HCT116 (cell line): ENCODE measurements around the gene PRKCZ. TPM values are rescaled to one million over a fixed set of nuclear protein-coding genes. Genes with fewer than 3 reads are reported as not detected.

Source experiments
- ATAC-seq: fragments of 200-7000 bp; cut with Tn5 transposase; 2 replicates; pipeline ENCODE4 v1.9.1; 2020; ENCODE audit warnings: mild to moderate bottlenecking, moderate library complexity
- Bru-seq: library from RNA; stranded (reverse); fragments of 400-500 nt; gene quantifications from one replicate; lab custom pipeline; 2021; lab: Mats Ljungman, UMichigan
- BruChase-seq, 2 experiments: library from RNA; stranded (reverse); fragments of 400-500 nt; gene quantifications; one replicate each; lab custom pipeline; 2021; lab: Mats Ljungman, UMichigan
- BruUV-seq: library from RNA; stranded (reverse); fragments of 400-500 nt; replicated peaks from 2 replicates; lab custom pipeline; 2021; lab: Mats Ljungman, UMichigan
- CTCF ChIA-PET: fragments of 300-600 bp; sonication (Branson Sonifier 250); formaldehyde crosslinking; loops from one replicate; lab custom pipeline; 2021; ENCODE audit warnings: antibody characterized with exemption; lab: Charles Lee
- POLR2A ChIA-PET: fragments of 300-600, 350-600 bp; sonication (Branson Sonifier 250); formaldehyde crosslinking; loops from one replicate; lab custom pipeline; 2021; ENCODE audit warnings: antibody characterized with exemption; lab: Charles Lee
- RAD21 ChIA-PET, 2 experiments: fragments of 300-600 bp; sonication (Branson Sonifier 250); formaldehyde crosslinking; loops; one replicate each; lab custom pipeline; 2023; ENCODE audit warnings: low total read pairs in 2 of 2; ENCODE audit not compliant: uncharacterized antibody in 2 of 2, unreplicated experiment in 2 of 2, low non-redundant PET in 1 of 2; lab: Charles Lee
- DNase-seq: peaks from one replicate; pipeline ENCODE4 v3.0.0-alpha.2; 2010; ENCODE audit warnings: low read depth, low spot score
- H2AFZ ChIP-seq: fragments of 200-600 bp; shearing (Covaris generic), sonication (generic); 2 replicates; pipeline ENCODE4 v1.6.1; 2017; ENCODE audit warnings: low read depth, mixed run types, mixed read lengths, antibody characterized with exemption, low read length; ENCODE audit not compliant: poor library complexity, severe bottlenecking
- H3K27ac ChIP-seq: 2 replicates; pipeline ENCODE4 v1.5.1; 2012; ENCODE audit warnings: low read depth, low read length
- H3K27me3 ChIP-seq: fragments of 200-600 bp; sonication (generic); 2 replicates; pipeline ENCODE4 v1.6.1; 2016; ENCODE audit warnings: mixed run types, low read length, mixed read lengths; ENCODE audit not compliant: insufficient read depth
- H3K36me3 ChIP-seq, 2 experiments: fragments of 200-500 bp in 1 of 2; fragments of 200-600 bp in 1 of 2; sonication (Bioruptor generic) in 1 of 2; sonication (generic) in 1 of 2; 2 replicates each; pipeline versions ENCODE4 v1.5.1 to v1.6.1; 2014 to 2016; ENCODE audit warnings: low read length in 2 of 2, inconsistent platforms in 1 of 2, mixed read lengths in 1 of 2, mixed run types in 1 of 2; ENCODE audit not compliant: insufficient read depth in 2 of 2, control insufficient read depth in 1 of 2
- H3K4me1 ChIP-seq, 2 experiments: fragments of 200-600 bp in 1 of 2; sonication (generic) in 1 of 2; 2 replicates each; pipeline versions ENCODE4 v1.5.1 to v1.6.1; 2012 to 2017; ENCODE audit warnings: low read length in 2 of 2, inconsistent platforms in 1 of 2, mild to moderate bottlenecking in 1 of 2, mixed read lengths in 1 of 2, mixed run types in 1 of 2, moderate library complexity in 1 of 2; ENCODE audit not compliant: insufficient read depth in 2 of 2, control insufficient read depth in 1 of 2
- H3K4me2 ChIP-seq: fragments of 200-600 bp; sonication (generic); 2 replicates; pipeline ENCODE4 v1.6.1; 2017; ENCODE audit warnings: mixed run types, low read length, mixed read lengths
- H3K4me3 ChIP-seq, 2 experiments: fragments of 200-600 bp in 1 of 2; sonication (generic) in 1 of 2; replicated peaks in 1 of 2; 2 replicates each; pipeline ENCODE4 v1.5.1; 2011 to 2016; ENCODE audit warnings: low read length in 2 of 2, control low read depth in 1 of 2, low read depth in 1 of 2, mild to moderate bottlenecking in 1 of 2, mixed read lengths in 1 of 2, mixed run types in 1 of 2
- H3K79me2 ChIP-seq: fragments of 200-600 bp; sonication (generic); 2 replicates; pipeline ENCODE4 v1.6.1; 2017; ENCODE audit warnings: mild to moderate bottlenecking, mixed run types, low read length, moderate library complexity, mixed read lengths; ENCODE audit not compliant: insufficient read depth
- H3K9ac ChIP-seq: fragments of 200-600 bp; sonication (generic); 2 replicates; pipeline ENCODE4 v1.6.1; 2016; ENCODE audit warnings: low read length, mixed read lengths
- H3K9me2 ChIP-seq: fragments of 200-600 bp; sonication (generic), shearing (Covaris generic); 2 replicates; pipeline ENCODE4 v1.6.1; 2017; ENCODE audit warnings: mixed run types, mild to moderate bottlenecking, moderate library complexity; ENCODE audit not compliant: insufficient read depth
- H3K9me3 ChIP-seq, 2 experiments: fragments of 200-500 bp in 1 of 2; fragments of 200-600 bp in 1 of 2; sonication (Bioruptor generic) in 1 of 2; sonication (generic) in 1 of 2; 2 replicates each; pipeline ENCODE4 v1.6.1; 2014 to 2017; ENCODE audit warnings: low read length in 2 of 2, mixed read lengths in 2 of 2, inconsistent platforms in 1 of 2, low read depth in 1 of 2, mild to moderate bottlenecking in 1 of 2, mixed run types in 1 of 2, moderate library complexity in 1 of 2; ENCODE audit not compliant: control insufficient read depth in 1 of 2, insufficient read depth in 1 of 2
- H4K20me1 ChIP-seq: fragments of 200-600 bp; sonication (generic), shearing (Covaris generic); 2 replicates; pipeline ENCODE4 v1.6.1; 2017; ENCODE audit warnings: mixed run types, mild to moderate bottlenecking, moderate library complexity; ENCODE audit not compliant: insufficient read depth
- CTCF ChIP-seq, 3 experiments: fragments of 200-600 bp in 1 of 3; sonication (generic) in 1 of 3; IDR thresholded peaks in 2 of 3; conservative IDR thresholded peaks in 1 of 3; 2 replicates each; pipeline ENCODE4 v1.5.1; 2012 to 2017; ENCODE audit warnings: low read depth in 2 of 3, low read length in 2 of 3, antibody characterized with exemption in 1 of 3, borderline replicate concordance in 1 of 3, control low read depth in 1 of 3, mild to moderate bottlenecking in 1 of 3, mixed read lengths in 1 of 3, mixed run types in 1 of 3, moderate library complexity in 1 of 3; ENCODE audit not compliant: insufficient read depth in 1 of 3
- POLR2A ChIP-seq: IDR thresholded peaks from 2 replicates; pipeline ENCODE4 v1.7.0; 2011; ENCODE audit warnings: borderline replicate concordance; ENCODE audit not compliant: insufficient read depth, insufficient read length; ENCODE audit errors: extremely low read depth
- POLR2AphosphoS5 ChIP-seq: IDR thresholded peaks from 2 replicates; pipeline ENCODE4 v1.6.1; 2011; ENCODE audit warnings: mild to moderate bottlenecking, low read depth, low read length, moderate library complexity
- SIN3A ChIP-seq: IDR thresholded peaks from 2 replicates; pipeline ENCODE4 v1.6.1; 2012; ENCODE audit warnings: low read depth
- ZFX ChIP-seq: fragments of 450-650 bp; IDR thresholded peaks from 2 replicates; pipeline ENCODE4 v1.6.1; 2017
- ZNF274 ChIP-seq: fragments of 200-500 bp; sonication (Bioruptor generic); IDR thresholded peaks from 2 replicates; pipeline ENCODE4 v1.6.1; 2014; ENCODE audit warnings: mild to moderate bottlenecking, low read depth, low read length, inconsistent platforms
- intact Hi-C: fragments of 100-400 bp; cut with micrococcal nuclease; formaldehyde crosslinking; loops from 2 replicates; pipeline ENCODE4 v1.10.0; 2022
- long read RNA-seq: library from polyadenylated mRNA; unstranded; transcript quantifications from one replicate; pipeline ENCODE4 v2.0.0, GENCODE V29; 2021; ENCODE audit not compliant: unreplicated experiment
- polyA plus RNA-seq: library from polyadenylated mRNA; unstranded; fragments of >200 nt; gene quantifications from 2 replicates; pipeline ENCODE4 v1.2.1, GENCODE V29; 2012; ENCODE audit warnings: missing spikeins
- total RNA-seq: library from RNA; stranded (reverse); gene quantifications from one replicate; pipeline ENCODE4 v1.2.1, GENCODE V29; 2021; ENCODE audit not compliant: unreplicated experiment

Gene PRKCZ
- total RNA-seq (46.8 TPM), Bru-seq, nascent RNA (percentile 56 among the genes with signal in this experiment), BruChase-seq, experiment 1, labeled RNA remaining after a 6-hour chase (percentile 68 among the genes with signal in this experiment), BruChase-seq, experiment 2, labeled RNA remaining after a 2-hour chase (percentile 63 among the genes with signal in this experiment)
- polyA plus RNA-seq: 40.1 and 45.4 TPM in 2 replicates
- long read RNA-seq, transcript PRKCZ-201 (18 exons, 2,326 nt): major isoform, 61 of 100 reads
- long read RNA-seq, partial matches to known transcripts: 14 of 100 reads
- long read RNA-seq, other reads (novel, unspliced or antisense): 23 of 100 reads

DNA sequence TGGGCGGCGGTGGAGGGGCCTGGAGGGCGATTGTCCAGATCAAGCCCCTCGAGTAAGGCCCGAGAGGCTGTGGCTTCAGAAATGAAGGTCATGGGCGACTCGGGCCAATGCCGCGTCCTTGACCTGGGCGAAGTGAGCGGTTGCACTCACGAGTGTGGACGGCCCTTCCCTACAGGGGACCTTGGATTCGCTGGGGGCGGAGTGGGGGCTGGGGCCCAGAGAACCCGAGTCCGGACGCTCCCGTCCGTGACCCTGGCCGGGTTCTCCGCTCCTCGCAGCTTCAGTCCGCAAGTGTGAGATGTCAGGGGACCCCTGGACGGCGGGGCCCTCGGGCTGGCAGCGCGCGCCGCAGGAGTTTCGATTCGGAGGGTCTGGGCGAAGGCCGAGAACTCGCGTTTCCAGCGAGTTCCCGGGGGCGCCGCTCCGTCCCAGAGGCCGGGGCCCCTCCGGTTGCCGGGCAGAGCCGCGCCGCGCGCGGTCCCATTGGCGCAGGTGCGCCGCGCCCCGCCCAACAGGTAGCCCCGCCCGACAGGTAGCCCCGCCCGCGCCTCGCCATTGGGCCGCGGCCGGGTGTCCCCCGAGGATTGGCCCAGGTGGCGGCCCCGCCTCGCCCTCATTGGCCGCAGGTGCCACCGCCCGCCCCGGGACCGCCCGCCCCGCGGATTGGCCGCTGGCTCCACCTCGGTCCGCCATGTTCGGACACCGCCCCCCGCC lies at the start of gene PRKCZ:
Gene PRKCZ, plus strand, starts transcription at position 694 of the 714 bp plus-strand sequence. CDS start 220 bp downstream, outside the sequence.
- peak within 1 kb of the TSS; percentile 75 for H3K9ac ChIP-seq
- peak within 1 kb of the TSS; percentile 91 for H3K27ac ChIP-seq
- ChIA-PET CTCF (interaction anchor here (0.5 to 2.0 kb wide), 5 partner anchors 13 to 144 kb away, joined by 3 to 7 read pairs (median 5); no protein-coding TSS in a partner anchor), RAD21 (no interaction called here), POLR2A (interaction anchor here (0.8 to 1.2 kb wide), 2 partner anchors 107 to 141 kb away, joined by 3 to 5 read pairs; no protein-coding TSS in a partner anchor)
- no peaks in the 10 kb centered on the region for H4K20me1 ChIP-seq
- H3K4me3 ChIP-seq: peak within 1 kb of the TSS; percentile 75 to 82
- ATAC-seq: peak; percentile 86
- no peaks in the 10 kb centered on the region for H3K36me3 ChIP-seq
- BruUV-seq: TSS peak; percentile 78
- peak; percentile 73 for DNase-seq
- H2AFZ ChIP-seq: no peak within 1 kb of the TSS
- TF ChIP-seq SIN3A (no peak), ZFX (peak; percentile 50; the same call in 1 of the 2 replicates), POLR2A (peak; percentile 28), ZNF274 (no peak), POLR2AphosphoS5 (peak; percentile 71; the same call in 1 of the 2 replicates), CTCF (IDR thresholded peaks at IDR 0.05 in 2 of 3, conservative IDR thresholded peaks at IDR 0.05 in 1 of 3; ENCODE audit: borderline replicate concordance in 1 of 3, insufficient read depth in 1 of 3, low read depth in 2 of 3, low read length in 2 of 3) (peak in 1 of 3 experiments; percentile 1; a peak in 1 of 6 replicates)
- H3K4me2 ChIP-seq: peak within 1 kb of the TSS; percentile 98
- peaks cover 36% of the 10 kb centered on the region for H3K79me2 ChIP-seq
- H3K9me3 ChIP-seq: no peaks in the 10 kb centered on the region
- intact Hi-C loops: loop anchor here (5.0 kb wide), 1 partner anchor 143 kb away; no protein-coding TSS in a partner anchor
- no peaks in the 10 kb centered on the region for H3K27me3 ChIP-seq
- no peaks in the 10 kb centered on the region for H3K9me2 ChIP-seq
- peaks cover 37 to 63% of the 10 kb centered on the region in 2 experiments for H3K4me1 ChIP-seq
